OCI-LY1 (cell line): ENCODE measurements around the gene SYK.

Experiments used
- H2AFZ ChIP-seq: fragments of 200-600 bp; sonication (generic), shearing (Covaris generic); 2 replicates; pipeline ENCODE4 v1.6.0; 2014; ENCODE audit warnings: antibody characterized with exemption, mild to moderate bottlenecking, low read length
- H3F3A ChIP-seq: fragments of 200-600 bp; sonication (generic), shearing (Covaris generic); 2 replicates; pipeline ENCODE4 v1.6.0; 2014; ENCODE audit warnings: mild to moderate bottlenecking, antibody characterized with exemption, low read length, moderate library complexity; ENCODE audit not compliant: insufficient read depth
- H3K27ac ChIP-seq: fragments of 200-600 bp; sonication (generic); 2 replicates; pipeline ENCODE4 v1.5.1; 2014; ENCODE audit warnings: low read length, mixed run types, mild to moderate bottlenecking, low read depth; ENCODE audit not compliant: poor library complexity, severe bottlenecking
- H3K27me3 ChIP-seq: fragments of 200-600 bp; sonication (generic); 2 replicates; pipeline ENCODE4 v1.6.0; 2014; ENCODE audit warnings: antibody characterized with exemption, mild to moderate bottlenecking, low read length, moderate library complexity; ENCODE audit not compliant: insufficient read depth
- H3K36me3 ChIP-seq: fragments of 200-600 bp; sonication (generic); 2 replicates; pipeline ENCODE4 v1.6.1; 2014; ENCODE audit warnings: mild to moderate bottlenecking, antibody characterized with exemption, low read length, moderate library complexity, mixed read lengths; ENCODE audit not compliant: insufficient read depth
- H3K4me1 ChIP-seq: fragments of 200-600 bp; sonication (generic); 2 replicates; pipeline ENCODE4 v1.5.1; 2014; ENCODE audit warnings: mild to moderate bottlenecking, low read length, moderate library complexity; ENCODE audit not compliant: insufficient read depth, severe bottlenecking
- H3K4me2 ChIP-seq: fragments of 200-600 bp; sonication (generic), shearing (Covaris generic); 2 replicates; pipeline ENCODE4 v1.6.1; 2014; ENCODE audit warnings: low read length
- H3K4me3 ChIP-seq: fragments of 200-600 bp; sonication (generic); 2 replicates; pipeline ENCODE4 v1.5.1; 2014; ENCODE audit warnings: low read length, low read depth, mild to moderate bottlenecking, mixed read lengths; ENCODE audit not compliant: poor library complexity, severe bottlenecking
- H3K79me2 ChIP-seq: fragments of 200-600 bp; shearing (Covaris generic); 2 replicates; pipeline ENCODE4 v1.6.1; 2016; ENCODE audit warnings: mixed run types, low read length, mixed read lengths; ENCODE audit not compliant: insufficient read depth
- H3K9ac ChIP-seq: fragments of 200-600 bp; sonication (generic), shearing (Covaris generic); 2 replicates; pipeline ENCODE4 v1.6.1; 2014; ENCODE audit warnings: mild to moderate bottlenecking, low read length, mixed read lengths
- H3K9me2 ChIP-seq: fragments of 200-600 bp; sonication (generic), shearing (Covaris generic); 2 replicates; pipeline ENCODE4 v1.6.1; 2014; ENCODE audit warnings: low read depth, mild to moderate bottlenecking, low read length, mixed read lengths
- H3K9me3 ChIP-seq: fragments of 200-600 bp; shearing (Covaris generic); 2 replicates; pipeline ENCODE4 v1.6.1; 2014; ENCODE audit warnings: low read length, mixed read lengths
- H4K20me1 ChIP-seq: fragments of 200-600 bp; sonication (generic), shearing (Covaris generic); 2 replicates; pipeline ENCODE4 v1.6.0; 2016; ENCODE audit warnings: mild to moderate bottlenecking, low read length; ENCODE audit not compliant: insufficient read depth
- CTCF ChIP-seq: fragments of 200-600 bp; sonication (generic), shearing (Covaris generic); IDR thresholded peaks from 2 replicates; pipeline ENCODE4 v1.5.1; 2017; ENCODE audit warnings: mild to moderate bottlenecking, antibody characterized with exemption, low read length, moderate library complexity, mixed read lengths
- EZH2 ChIP-seq: fragments of 200-600 bp; sonication (generic), shearing (Covaris generic); IDR thresholded peaks from 2 replicates; pipeline ENCODE4 v1.8.0; 2017; ENCODE audit warnings: borderline replicate concordance, mixed run types, mild to moderate bottlenecking, antibody characterized with exemption, low read length, moderate library complexity, mixed read lengths

Gene SYK

GRCh38 chr9:90878562-90878961 is 76.9 kb downstream of the SYK start:
- H3K27me3 ChIP-seq: no peaks in the 10 kb centered on the region
- peaks cover 91% of the 10 kb centered on the region for H3K36me3 ChIP-seq
- H3K4me2 ChIP-seq: no peak overlapping the region
- H3K27ac ChIP-seq: peak overlapping the region; percentile 22
- H4K20me1 ChIP-seq: no peaks in the 10 kb centered on the region
- no peaks in the 10 kb centered on the region for H3K9me2 ChIP-seq
- no peaks in the 10 kb centered on the region for H3K79me2 ChIP-seq
- H3K9ac ChIP-seq: no peak overlapping the region
- peaks cover 9% of the 10 kb centered on the region; the same call in 1 of the 2 replicates for H3F3A ChIP-seq
- no peak for TF ChIP-seq EZH2
- no peak for TF ChIP-seq CTCF
- H3K4me3 ChIP-seq: no peak overlapping the region
- no peak overlapping the region for H2AFZ ChIP-seq
- H3K9me3 ChIP-seq: no peaks in the 10 kb centered on the region; the same call in 1 of the 2 replicates
- peaks cover 23% of the 10 kb centered on the region for H3K4me1 ChIP-seq

GRCh38 chr9:90880066-90880465 is 78.4 kb downstream of the SYK start:
- no peaks in the 10 kb centered on the region for H3K9me2 ChIP-seq
- H3K4me1 ChIP-seq: peaks cover 23% of the 10 kb centered on the region
- H3K36me3 ChIP-seq: peaks cover 87% of the 10 kb centered on the region
- H3K79me2 ChIP-seq: no peaks in the 10 kb centered on the region
- no peaks in the 10 kb centered on the region; the same call in 1 of the 2 replicates for H3K9me3 ChIP-seq
- no peak overlapping the region for H3K4me3 ChIP-seq
- peak overlapping the region; percentile 92 for H3K27ac ChIP-seq
- H4K20me1 ChIP-seq: no peaks in the 10 kb centered on the region
- H3K4me2 ChIP-seq: 0 out of 2 replicates have a peak overlapping the region, but pooled peaks have one; percentile 5
- H3K9ac ChIP-seq: peak overlapping the region; percentile 5; the same call in 1 of the 2 replicates
- H3F3A ChIP-seq: peaks cover 18% of the 10 kb centered on the region
- no peaks in the 10 kb centered on the region for H3K27me3 ChIP-seq
- TF ChIP-seq CTCF: no peak
- no peak for TF ChIP-seq EZH2
- H2AFZ ChIP-seq: no peak overlapping the region

GRCh38 chr9:90880669-90881068 is 79.0 kb downstream of the SYK start:
- TF ChIP-seq EZH2: no peak
- TF ChIP-seq CTCF: no peak
- Histone ChIP-seq H2AFZ (no peak overlapping the region), H3K9me3 (no peaks in the 10 kb centered on the region; the same call in 1 of the 2 replicates), H3K9ac (no peak overlapping the region; the same call in 1 of the 2 replicates), H3K79me2 (no peaks in the 10 kb centered on the region), H3F3A (peaks cover 20% of the 10 kb centered on the region), H3K36me3 (peaks cover 91% of the 10 kb centered on the region), H4K20me1 (no peaks in the 10 kb centered on the region), H3K4me1 (peaks cover 23% of the 10 kb centered on the region), H3K27me3 (no peaks in the 10 kb centered on the region), H3K27ac (peak overlapping the region; percentile 92), H3K4me2 (0 out of 2 replicates have a peak overlapping the region, but pooled peaks have one; percentile 5), H3K9me2 (no peaks in the 10 kb centered on the region), H3K4me3 (no peak overlapping the region)
